GM18870 (cell line): ENCODE results near the gene CDK5RAP2.

ENCODE experiments used
- ATAC-seq: cut with Tn5 transposase; IDR thresholded peaks from one replicate; pipeline ENCODE4 v1.9.1; 2021; ENCODE audit warnings: moderate library complexity; ENCODE audit not compliant: unreplicated experiment

The CDK5RAP2 gene

GRCh38 chr9:120362446-120362845 lies 217.5 kb downstream of the CDK5RAP2 start:
- ATAC-seq, result no peak

GRCh38 chr9:120361551-120361950 lies 218.4 kb downstream of the CDK5RAP2 start:
- no peak for ATAC-seq

GRCh38 chr9:120360510-120360909 lies 219.5 kb downstream of the CDK5RAP2 start:
- no peak for ATAC-seq

GRCh38 chr9:120360046-120360445 lies 219.9 kb downstream of the CDK5RAP2 start:
- ATAC-seq, result no peak

DNA sequence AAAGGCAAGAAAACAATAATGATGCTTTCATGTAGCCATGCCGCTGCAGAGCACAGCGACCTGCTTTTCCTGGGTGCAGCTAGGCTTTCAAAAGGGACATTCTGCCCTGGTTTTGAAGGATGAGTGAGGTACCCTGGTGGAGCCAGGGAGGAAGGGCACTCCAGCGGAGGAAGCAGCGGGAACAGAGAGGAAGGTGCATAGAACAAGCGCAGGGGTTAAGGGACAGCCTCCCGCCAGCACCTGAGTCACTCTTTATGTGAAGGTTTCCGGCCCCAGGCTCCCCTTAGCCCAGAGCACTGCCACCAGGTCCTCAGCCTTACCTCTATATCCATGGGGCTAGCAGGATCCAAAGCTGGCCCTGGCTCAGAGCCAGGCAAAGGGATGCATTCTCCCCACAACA lies 221.1 kb downstream of the CDK5RAP2 start:
- ATAC-seq, result no peak

DNA sequence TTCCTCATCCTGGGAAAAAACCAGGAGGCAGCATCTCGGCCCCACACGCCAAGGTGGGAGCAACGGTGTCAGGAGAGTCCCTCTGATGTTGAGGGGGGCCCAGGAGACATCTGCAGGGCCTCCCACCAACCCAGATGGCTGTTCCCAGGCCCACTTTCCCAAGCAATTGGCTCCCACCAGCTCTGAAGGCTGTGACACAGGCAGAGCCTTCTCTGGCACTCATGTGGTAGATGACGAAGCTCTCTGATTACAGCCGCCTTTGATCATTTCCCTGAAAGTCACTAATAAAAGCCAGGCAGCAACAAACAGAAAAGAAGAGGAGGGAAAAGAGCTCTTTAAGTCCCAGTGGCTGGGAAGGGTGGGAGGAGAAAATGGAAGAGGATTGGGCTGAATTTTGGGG lies 226.5 kb downstream of the CDK5RAP2 start:
- ATAC-seq, result no peak

- no peak for ATAC-seq
Observed at GRCh38 chr9:120351106-120351505, 228.9 kb downstream of the CDK5RAP2 start.

- no peak for ATAC-seq
Observed at GRCh38 chr9:120350596-120350995, 229.4 kb downstream of the CDK5RAP2 start.

- no peak for ATAC-seq
Observed at GRCh38 chr9:120348951-120349429, 231.0 kb downstream of the CDK5RAP2 start.

- ATAC-seq, result no peak
Observed at GRCh38 chr9:120345379-120345778, 234.6 kb downstream of the CDK5RAP2 start.

- no peak for ATAC-seq
Observed at GRCh38 chr9:120344230-120344629, 235.7 kb downstream of the CDK5RAP2 start.

GRCh38 chr9:120343416-120343815 lies 236.6 kb downstream of the CDK5RAP2 start:
- no peak for ATAC-seq
